Ovary (tissue), 3 donors: ENCODE results near the gene FBXL7.

Experiments used
- POLR2A ChIP-seq: fragments of 450-650 bp; IDR thresholded peaks from one replicate; pipeline ENCODE4 v1.6.1; 2017; ENCODE audit warnings: antibody characterized with exemption, mild to moderate bottlenecking, moderate library complexity
- TF ChIP-seq, protein P1 (sequence below), 3 donors: fragments of 450-650 bp in 2 of 3; fragments of 200-600 bp in 1 of 3; IDR thresholded peaks; one replicate each; pipeline versions ENCODE4 v1.5.1 to v1.8.0; 2016 to 2022; ENCODE audit warnings: antibody characterized with exemption in 3 of 3, mild to moderate bottlenecking in 1 of 3
- donor health status: DM: no; HTN: no; CAD: no.

DNA sequence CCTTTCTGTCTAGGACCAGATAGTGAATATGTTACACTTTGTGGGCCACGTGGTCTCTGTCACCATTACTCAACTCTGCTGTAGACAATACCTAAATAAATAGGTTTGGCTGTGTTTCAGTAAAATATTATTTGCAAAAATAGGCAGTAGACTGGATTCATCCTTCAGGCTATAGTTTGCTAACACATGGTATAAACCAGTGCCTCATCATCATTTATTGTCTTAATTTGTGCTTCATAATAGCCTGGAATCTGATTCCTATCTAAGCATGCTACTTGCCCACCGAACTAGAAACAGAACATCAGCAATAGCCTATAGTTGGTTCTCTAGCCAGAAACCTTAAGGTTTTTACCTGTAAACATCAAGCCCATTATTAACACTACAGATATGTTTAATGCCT, 215.6 kb downstream of the FBXL7 start:
- TF ChIP-seq, protein P1, sequence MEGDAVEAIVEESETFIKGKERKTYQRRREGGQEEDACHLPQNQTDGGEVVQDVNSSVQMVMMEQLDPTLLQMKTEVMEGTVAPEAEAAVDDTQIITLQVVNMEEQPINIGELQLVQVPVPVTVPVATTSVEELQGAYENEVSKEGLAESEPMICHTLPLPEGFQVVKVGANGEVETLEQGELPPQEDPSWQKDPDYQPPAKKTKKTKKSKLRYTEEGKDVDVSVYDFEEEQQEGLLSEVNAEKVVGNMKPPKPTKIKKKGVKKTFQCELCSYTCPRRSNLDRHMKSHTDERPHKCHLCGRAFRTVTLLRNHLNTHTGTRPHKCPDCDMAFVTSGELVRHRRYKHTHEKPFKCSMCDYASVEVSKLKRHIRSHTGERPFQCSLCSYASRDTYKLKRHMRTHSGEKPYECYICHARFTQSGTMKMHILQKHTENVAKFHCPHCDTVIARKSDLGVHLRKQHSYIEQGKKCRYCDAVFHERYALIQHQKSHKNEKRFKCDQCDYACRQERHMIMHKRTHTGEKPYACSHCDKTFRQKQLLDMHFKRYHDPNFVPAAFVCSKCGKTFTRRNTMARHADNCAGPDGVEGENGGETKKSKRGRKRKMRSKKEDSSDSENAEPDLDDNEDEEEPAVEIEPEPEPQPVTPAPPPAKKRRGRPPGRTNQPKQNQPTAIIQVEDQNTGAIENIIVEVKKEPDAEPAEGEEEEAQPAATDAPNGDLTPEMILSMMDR (IDR thresholded peaks at IDR 0.05): no peak
- no peak for TF ChIP-seq POLR2A
